BJ (cell line): Measurements from ENCODE around the gene PPP1CB. TPM values are rescaled to one million over a fixed set of nuclear protein-coding genes. Genes with fewer than 3 reads are reported as not detected.
"Not testable (repeated sequence)": the region's sequence is repeated elsewhere in the genome, so short reads cannot be mapped to it uniquely, and the experiment has no call there.

Experiments
- CTCF ChIA-PET: fragments of 350-600 bp; formaldehyde crosslinking; extraction: SDS; loops from one replicate; lab custom pipeline; 2021; ENCODE audit warnings: antibody characterized with exemption, inconsistent platforms; lab: Yijun Ruan, JAX
- POLR2A ChIA-PET: fragments of 300-600 bp; sonication (Branson Sonifier 250); formaldehyde crosslinking; extraction: SDS; loops from one replicate; lab custom pipeline; 2021; ENCODE audit warnings: antibody characterized with exemption; lab: Charles Lee
- DNase-seq: peaks from one replicate; pipeline ENCODE4 v3.0.0-alpha.2; 2011; ENCODE audit warnings: low read depth
- H3K27me3 ChIP-seq: 2 replicates; pipeline ENCODE4 v1.6.0; 2011; ENCODE audit warnings: low read length; ENCODE audit not compliant: control insufficient read depth, insufficient read depth
- H3K36me3 ChIP-seq: 2 replicates; pipeline ENCODE4 v1.5.1; 2011; ENCODE audit warnings: low read length; ENCODE audit not compliant: control insufficient read depth, insufficient read depth
- H3K4me3 ChIP-seq: 2 replicates; pipeline ENCODE4 v1.5.1; 2011; ENCODE audit warnings: low read depth, mild to moderate bottlenecking, control low read depth, low read length
- CTCF ChIP-seq: IDR thresholded peaks from 2 replicates; pipeline ENCODE4 v1.5.1; 2011; ENCODE audit warnings: low read depth, mild to moderate bottlenecking, control low read depth, inconsistent platforms, low read length, moderate library complexity; ENCODE audit not compliant: insufficient read depth
- polyA plus RNA-seq: library from polyadenylated mRNA; depleted of rRNA; stranded (reverse); fragments of >200 nt; gene quantifications from 2 replicates; pipeline ENCODE4 v1.2.3, GENCODE V29; 2011

PPP1CB gene
- polyA plus RNA-seq, 1 experiment: 45.2 TPM

- no peak for DNase-seq
- POLR2A ChIA-PET: no interaction called here
- TF ChIP-seq CTCF: no peak
- Histone ChIP-seq H3K4me3 (no peak overlapping the region), H3K36me3 (no peaks in the 10 kb centered on the region), H3K27me3 (no peaks in the 10 kb centered on the region)
- CTCF ChIA-PET: interaction anchor here (1.0 to 1.8 kb wide), 2 partner anchors 10 to 170 kb away, joined by 4 read pairs; no protein-coding TSS in a partner anchor
These were observed 15.6 kb upstream of the PPP1CB start for GRCh38 chr2:28736034-28736433.

GRCh38 chr2:28737655-28738054 lies 14.0 kb upstream of the PPP1CB start:
- CTCF ChIA-PET: interaction anchor here (1.8 kb wide), 1 partner anchor 9 kb away, joined by 4 read pairs; no protein-coding TSS in a partner anchor
- no peak for TF ChIP-seq CTCF
- Histone ChIP-seq H3K27me3 (no peaks in the 10 kb centered on the region), H3K36me3 (no peaks in the 10 kb centered on the region), H3K4me3 (no peak overlapping the region)
- POLR2A ChIA-PET: no interaction called here
- no peak for DNase-seq

GRCh38 chr2:28742619-28743018 lies 9.0 kb upstream of the PPP1CB start:
- H3K36me3 ChIP-seq, POLR2A ChIA-PET, DNase-seq, H3K27me3 ChIP-seq, CTCF ChIA-PET, H3K4me3 ChIP-seq: not testable (repeated sequence)

GRCh38 chr2:28745225-28745624 lies 6.4 kb upstream of the PPP1CB start:
- ChIA-PET POLR2A (no interaction called here), CTCF (interaction anchor here (0.7 kb wide), 1 partner anchor 27 kb away, joined by 3 read pairs; no protein-coding TSS in a partner anchor)
- Histone ChIP-seq H3K4me3 (no peak overlapping the region), H3K27me3 (no peaks in the 10 kb centered on the region), H3K36me3 (no peaks in the 10 kb centered on the region)
- no peak for DNase-seq
- no peak for TF ChIP-seq CTCF

GRCh38 chr2:28745876-28746275 lies 5.8 kb upstream of the PPP1CB start:
- no peak for TF ChIP-seq CTCF
- ChIA-PET POLR2A (no interaction called here), CTCF (interaction anchor here (1.0 kb wide), 2 partner anchors 9 to 18 kb away, joined by 3 to 4 read pairs; no protein-coding TSS in a partner anchor)
- Histone ChIP-seq H3K27me3 (no peaks in the 10 kb centered on the region), H3K4me3 (no peak overlapping the region), H3K36me3 (no peaks in the 10 kb centered on the region)
- DNase-seq: no peak
